Left hindlimb (tissue), 1 donor: ENCODE results near the gene COL1A2.

Source experiments
- DNase-seq: peaks from one replicate; pipeline ENCODE4 v3.0.0-alpha.2; 2018

The COL1A2 gene

GRCh38 chr7:94412762-94413322 is 18.1 kb downstream of the COL1A2 start:
- DNase-seq: no peak

GRCh38 chr7:94414481-94414880 is 19.8 kb downstream of the COL1A2 start:
- no peak for DNase-seq

- no peak for DNase-seq
Measured at GRCh38 chr7:94414980-94415379, 20.3 kb downstream of the COL1A2 start.

- no peak for DNase-seq
Measured at GRCh38 chr7:94417306-94417705, 22.6 kb downstream of the COL1A2 start.

- no peak for DNase-seq
Measured at GRCh38 chr7:94417901-94418300, 23.2 kb downstream of the COL1A2 start.

- DNase-seq: no peak
Measured at GRCh38 chr7:94418851-94419250, 24.2 kb downstream of the COL1A2 start.

- DNase-seq: no peak
Measured at GRCh38 chr7:94420328-94420727, 25.6 kb downstream of the COL1A2 start.

GRCh38 chr7:94421681-94422080 is 27.0 kb downstream of the COL1A2 start:
- no peak for DNase-seq

GRCh38 chr7:94422136-94422535 is 27.4 kb downstream of the COL1A2 start:
- no peak for DNase-seq

- no peak for DNase-seq
Measured at GRCh38 chr7:94422827-94423460, 28.2 kb downstream of the COL1A2 start.

- DNase-seq: no peak
Measured at GRCh38 chr7:94423863-94424735, 29.4 kb downstream of the COL1A2 start.

- no peak for DNase-seq
Measured at GRCh38 chr7:94425546-94425945, 30.9 kb downstream of the COL1A2 start.

- no peak for DNase-seq
Measured at GRCh38 chr7:94426980-94427875, 32.5 kb downstream of the COL1A2 start.

- no peak for DNase-seq
Measured at GRCh38 chr7:94429153-94429552, 34.5 kb downstream of the COL1A2 start.

GRCh38 chr7:94431176-94431575 is 36.5 kb downstream of the COL1A2 start:
- DNase-seq: no peak

- DNase-seq: no peak
Measured at GRCh38 chr7:94431619-94432280, 37.1 kb downstream of the COL1A2 start.

GRCh38 chr7:94432281-94432670 is 37.6 kb downstream of the COL1A2 start:
- DNase-seq: no peak

GRCh38 chr7:94432817-94433216 is 38.1 kb downstream of the COL1A2 start:
- peak; percentile 60 for DNase-seq

- no peak for DNase-seq
Measured at GRCh38 chr7:94433224-94433623, 38.5 kb downstream of the COL1A2 start.

- DNase-seq: no peak
Measured at GRCh38 chr7:94434042-94434441, 39.3 kb downstream of the COL1A2 start.

GRCh38 chr7:94436018-94436604 is 41.4 kb downstream of the COL1A2 start:
- peak; percentile 77 for DNase-seq

- no peak for DNase-seq
Measured at GRCh38 chr7:94436700-94437099, 42.0 kb downstream of the COL1A2 start.
